ENCODE results near the gene ZKSCAN5.

Gene ZKSCAN5

DNA sequence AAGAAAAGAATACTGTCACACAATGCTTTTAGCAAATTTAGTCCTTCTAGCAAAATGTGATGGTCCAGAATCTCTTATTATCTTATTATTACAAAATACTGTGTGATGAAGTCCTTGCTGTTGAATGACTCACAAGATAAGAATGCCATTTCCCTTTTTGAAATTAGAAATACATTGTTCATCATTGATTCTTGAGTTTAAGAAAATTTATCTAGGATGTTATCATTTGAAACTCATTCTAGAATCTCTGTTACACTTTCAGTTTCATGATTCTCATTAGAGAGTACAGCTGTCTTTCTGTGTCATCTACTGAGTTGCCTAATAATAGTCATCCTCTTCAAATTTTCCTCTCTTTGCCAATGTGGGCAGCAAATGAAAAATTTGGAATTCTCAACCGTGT lies 9.6 kb downstream of the ZKSCAN5 start:
- TF ChIP-seq CTCF (IDR thresholded peaks at IDR 0.05): no peak
- no peak for TF ChIP-seq ZFX (IDR thresholded peaks at IDR 0.05; ENCODE audit: borderline replicate concordance)

DNA sequence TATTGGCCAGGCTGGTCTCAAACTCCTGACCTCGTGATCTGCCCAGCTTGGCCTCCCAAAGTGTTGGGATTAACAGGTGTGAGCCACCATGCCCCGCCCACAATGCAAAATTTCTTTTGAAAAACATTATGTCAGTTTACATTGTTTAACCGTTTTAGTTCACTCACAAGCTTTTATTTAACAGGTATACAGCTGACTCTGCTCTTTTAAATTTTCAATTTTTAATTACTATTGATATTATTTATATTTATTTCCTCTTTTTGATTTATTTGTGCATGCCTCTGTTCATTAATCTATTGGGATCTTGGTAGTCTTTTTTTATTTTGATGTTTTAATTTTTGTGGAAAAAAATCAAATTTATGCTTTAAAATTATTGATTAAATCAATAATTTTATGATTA lies 16.9 kb downstream of the ZKSCAN5 start:
- no peak for TF ChIP-seq ZFX (IDR thresholded peaks at IDR 0.05; ENCODE audit: borderline replicate concordance)
- no peak for TF ChIP-seq CTCF (IDR thresholded peaks at IDR 0.05)
- H3K27ac ChIP-seq: no peak overlapping the region

More for the DNA sequence above, 9.6 kb downstream of the ZKSCAN5 start:
- H3K27ac ChIP-seq: no peak overlapping the region

DNA sequence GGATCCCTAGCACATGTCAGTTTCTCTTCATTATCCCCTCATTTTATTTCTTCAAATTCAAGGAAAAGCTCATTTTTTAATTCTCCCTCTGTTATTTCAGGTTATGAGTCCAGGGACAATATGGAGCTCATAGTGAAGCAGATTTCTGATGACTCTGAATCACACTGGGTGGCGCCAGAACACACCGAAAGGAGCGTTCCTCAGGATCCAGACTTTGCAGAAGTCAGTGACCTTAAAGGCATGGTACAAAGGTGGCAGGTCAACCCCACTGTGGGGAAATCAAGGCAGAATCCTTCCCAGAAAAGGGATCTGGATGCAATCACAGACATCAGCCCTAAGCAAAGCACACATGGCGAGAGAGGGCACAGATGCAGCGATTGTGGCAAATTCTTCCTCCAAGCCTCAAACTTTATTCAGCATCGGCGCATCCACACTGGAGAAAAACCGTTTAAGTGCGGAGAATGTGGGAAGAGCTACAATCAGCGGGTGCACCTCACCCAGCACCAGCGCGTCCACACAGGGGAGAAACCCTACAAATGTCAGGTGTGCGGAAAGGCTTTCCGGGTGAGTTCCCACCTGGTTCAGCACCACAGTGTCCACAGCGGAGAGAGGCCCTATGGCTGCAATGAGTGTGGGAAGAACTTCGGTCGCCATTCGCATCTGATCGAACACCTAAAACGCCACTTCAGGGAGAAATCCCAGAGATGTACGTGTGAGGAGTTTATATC lies 21.4 kb downstream of the ZKSCAN5 start:
- TF ChIP-seq CTCF (IDR thresholded peaks at IDR 0.05): peak; percentile 45
- TF ChIP-seq ZFX (IDR thresholded peaks at IDR 0.05; ENCODE audit: borderline replicate concordance): no peak
- no peak overlapping the region for H3K27ac ChIP-seq

GRCh38 chr7:99531354-99531765 lies 26.9 kb downstream of the ZKSCAN5 start:
- TF ChIP-seq CTCF (IDR thresholded peaks at IDR 0.05): no peak
- no peak for TF ChIP-seq ZFX (IDR thresholded peaks at IDR 0.05; ENCODE audit: borderline replicate concordance)

GRCh38 chr7:99535667-99536066 lies 31.2 kb downstream of the ZKSCAN5 start:
- no peak for TF ChIP-seq ZFX (IDR thresholded peaks at IDR 0.05; ENCODE audit: borderline replicate concordance)
- no peak for TF ChIP-seq CTCF (IDR thresholded peaks at IDR 0.05)
- no peak overlapping the region for H3K27ac ChIP-seq

More at GRCh38 chr7:99531354-99531765, 26.9 kb downstream of the ZKSCAN5 start:
- no peak overlapping the region for H3K27ac ChIP-seq

- no peak for TF ChIP-seq CTCF (IDR thresholded peaks at IDR 0.05)
- no peak overlapping the region for H3K27ac ChIP-seq
These were observed 34.9 kb downstream of the ZKSCAN5 start for GRCh38 chr7:99539213-99539811.

DNA sequence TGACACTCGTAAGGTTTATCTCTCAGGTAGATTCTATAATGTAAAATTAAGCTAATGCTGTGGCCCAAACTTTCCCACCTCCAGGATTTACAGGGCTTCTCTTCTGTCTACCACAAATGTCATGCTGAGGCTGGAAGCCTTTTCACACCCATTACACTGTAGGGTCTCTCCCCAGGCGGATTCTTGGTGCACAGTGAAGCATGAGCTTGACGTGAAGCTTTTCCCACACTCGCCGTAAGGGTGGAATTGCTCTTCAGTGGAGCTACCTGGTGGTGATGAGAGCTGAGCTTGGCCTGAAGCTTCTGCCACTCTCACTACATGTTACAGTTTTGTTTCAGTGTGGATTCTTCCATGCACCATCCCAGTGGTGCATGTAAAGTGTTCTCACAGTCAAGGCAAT lies 36.1 kb downstream of the ZKSCAN5 start:
- H3K27ac ChIP-seq: no peak overlapping the region
- no peak for TF ChIP-seq ZFX (IDR thresholded peaks at IDR 0.05; ENCODE audit: borderline replicate concordance)
- TF ChIP-seq CTCF (IDR thresholded peaks at IDR 0.05): no peak

Data from 22Rv1 (cell line).